Gastroesophageal sphincter (tissue), 3 donors: ENCODE data around the gene LACRT.

Experiments
- CTCF ChIP-seq, 4 experiments: fragments of 200-600 bp in 2 of 4; fragments of 450-650 bp in 2 of 4; sonication (generic) in 1 of 4; IDR thresholded peaks; one replicate each; pipeline ENCODE4 v1.5.1; 2017 to 2019; ENCODE audit warnings: antibody characterized with exemption in 4 of 4, mild to moderate bottlenecking in 2 of 4, moderate library complexity in 2 of 4
- EP300 ChIP-seq: sonication (generic); formaldehyde crosslinking; IDR thresholded peaks from one replicate; pipeline ENCODE4 v1.6.1; 2017; ENCODE audit warnings: antibody characterized with exemption, mild to moderate bottlenecking
- POLR2AphosphoS5 ChIP-seq: sonication (generic); formaldehyde crosslinking; IDR thresholded peaks from one replicate; pipeline ENCODE4 v1.6.1; 2017; ENCODE audit warnings: antibody characterized with exemption

GRCh38 chr12:54680374-54680773 is 45.7 kb upstream of the LACRT start:
- TF ChIP-seq CTCF (IDR thresholded peaks at IDR 0.05) (peak in 1 of 4 experiments; percentile 10), EP300 (no peak), POLR2AphosphoS5 (no peak)
